ENCODE results near the gene RBP5.

Gene RBP5

GRCh38 chr12:7073946-7074345 is 54.7 kb downstream of the RBP5 start:
- DNase-seq (ENCODE audit: low spot score), result no peak

All from kidney tubule cell (primary cell).